ENCODE results near the gene COPA. TPM values are rescaled to one million over a fixed set of nuclear protein-coding genes. Genes with fewer than 3 reads are reported as not detected.
"Not testable (repeated sequence)": the region's sequence is repeated elsewhere in the genome, so short reads cannot be mapped to it uniquely, and the experiment has no call there.

The COPA gene
- 143 and 151 TPM in 2 replicates for total RNA-seq
- long read RNA-seq, full-length matches to known transcripts = 115 of 412 reads
- long read RNA-seq, partial matches to known transcripts = 276 of 412 reads
- long read RNA-seq, other reads (novel, unspliced or antisense) = 21 of 412 reads

GRCh38 chr1:160342953-160343869 is at the start of gene COPA, which contains the start of gene NCSTN:
Gene COPA (minus strand): TSS chr1:160343250. CDS start chr1:160343170, 80 bp downstream.
Gene NCSTN (plus strand): TSS chr1:160343383. CDS start chr1:160343397, 14 bp downstream.
- peaks cover 4% of the 10 kb centered on the region for H3K36me3 Mint-ChIP-seq (ENCODE audit: insufficient read depth)
- peaks cover 25% of the 10 kb centered on the region for H3K4me1 Mint-ChIP-seq (ENCODE audit: low read depth)
- no peaks in the 10 kb centered on the region for H3K9me3 Mint-ChIP-seq (ENCODE audit: low read depth)
- no peak for TF ChIP-seq CTCF (IDR thresholded peaks at IDR 0.05; ENCODE audit: unreplicated experiment)
- H3K27me3 Mint-ChIP-seq = no peaks in the 10 kb centered on the region
- peak; percentile 74 for DNase-seq (ENCODE audit: low spot score, unreplicated experiment)
- H3K27ac Mint-ChIP-seq = peak within 1 kb of the TSS; percentile 100
- H3K4me3 Mint-ChIP-seq (ENCODE audit: low read depth) = peak within 1 kb of the TSS; percentile 99

GRCh38 chr1:160388406-160388805 is 45.4 kb upstream of the COPA start:
- H3K9me3 Mint-ChIP-seq (ENCODE audit: low read depth) = peaks cover 13% of the 10 kb centered on the region
- H3K36me3 Mint-ChIP-seq (ENCODE audit: insufficient read depth); H3K27me3 Mint-ChIP-seq; H3K27ac Mint-ChIP-seq; DNase-seq (ENCODE audit: low spot score, unreplicated experiment); H3K4me1 Mint-ChIP-seq (ENCODE audit: low read depth); H3K4me3 Mint-ChIP-seq (ENCODE audit: low read depth): not testable (repeated sequence)

- not testable (repeated sequence) for H3K27ac Mint-ChIP-seq; H3K36me3 Mint-ChIP-seq (ENCODE audit: insufficient read depth); DNase-seq (ENCODE audit: low spot score, unreplicated experiment); H3K27me3 Mint-ChIP-seq; H3K4me1 Mint-ChIP-seq (ENCODE audit: low read depth); H3K4me3 Mint-ChIP-seq (ENCODE audit: low read depth)
- peaks cover 13% of the 10 kb centered on the region for H3K9me3 Mint-ChIP-seq (ENCODE audit: low read depth)
These were observed 41.8 kb upstream of the COPA start for GRCh38 chr1:160384812-160385211.

- TF ChIP-seq CTCF (IDR thresholded peaks at IDR 0.05; ENCODE audit: unreplicated experiment) = no peak
- Mint-ChIP-seq H3K27me3 (peaks cover 35% of the 10 kb centered on the region), H3K9me3 (ENCODE audit: low read depth) (no peaks in the 10 kb centered on the region), H3K4me3 (ENCODE audit: low read depth) (no peak overlapping the region), H3K27ac (peak overlapping the region; percentile 7), H3K4me1 (ENCODE audit: low read depth) (peaks cover 4% of the 10 kb centered on the region), H3K36me3 (ENCODE audit: insufficient read depth) (no peaks in the 10 kb centered on the region)
- no peak for DNase-seq (ENCODE audit: low spot score, unreplicated experiment)
These were observed 34.6 kb upstream of the COPA start for GRCh38 chr1:160377585-160378206.

- no peaks in the 10 kb centered on the region for H3K9me3 Mint-ChIP-seq (ENCODE audit: low read depth)
- H3K36me3 Mint-ChIP-seq (ENCODE audit: insufficient read depth) = no peaks in the 10 kb centered on the region
- H3K4me3 Mint-ChIP-seq (ENCODE audit: low read depth) = no peak overlapping the region
- H3K27ac Mint-ChIP-seq = peak overlapping the region; percentile 47
- H3K4me1 Mint-ChIP-seq (ENCODE audit: low read depth) = peaks cover 4% of the 10 kb centered on the region
- no peak for DNase-seq (ENCODE audit: low spot score, unreplicated experiment)
- H3K27me3 Mint-ChIP-seq = peaks cover 35% of the 10 kb centered on the region
- peak; percentile 84 for TF ChIP-seq CTCF (IDR thresholded peaks at IDR 0.05; ENCODE audit: unreplicated experiment)
These were observed 33.6 kb upstream of the COPA start for GRCh38 chr1:160376525-160377131.

All from progenitor cell of endocrine pancreas (in vitro differentiated cells).